Left lung (tissue), 10 donors: ENCODE data around the gene SLC27A1. TPM values are rescaled to one million over a fixed set of nuclear protein-coding genes. Genes with fewer than 3 reads are reported as not detected.
"Not testable (repeated sequence)": the region's sequence is repeated elsewhere in the genome, so short reads cannot be mapped to it uniquely, and the experiment has no call there.

Source experiments
- ATAC-seq: fragments of 200-7000 bp; cut with Tn5 transposase; one replicate; pipeline ENCODE4 v1.9.1; 2020; ENCODE audit warnings: moderate library complexity
- DNase-seq, 4 donors: peaks; one replicate each; pipeline ENCODE4 v3.0.0-alpha.2; 2013 to 2020
- H3K27ac ChIP-seq, 2 donors: fragments of 200-600 bp; sonication (generic) in 1 of 2; one replicate each; pipeline versions ENCODE4 v1.5.0 to v1.8.0; 2020 to 2021
- H3K27me3 ChIP-seq, 2 donors: fragments of 200-600 bp; sonication (generic) in 1 of 2; one replicate each; pipeline versions ENCODE4 v1.5.0 to v1.8.0; 2020 to 2021
- H3K36me3 ChIP-seq, 2 donors: fragments of 200-600 bp; sonication (generic) in 1 of 2; one replicate each; pipeline versions ENCODE4 v1.5.0 to v1.8.0; 2020 to 2021
- H3K4me1 ChIP-seq, 2 donors: fragments of 200-600 bp; one replicate each; pipeline ENCODE4 v1.8.0; 2021
- H3K4me3 ChIP-seq, 2 donors: fragments of 200-600 bp; sonication (generic) in 1 of 2; one replicate each; pipeline versions ENCODE4 v1.5.0 to v1.8.0; 2020 to 2021; ENCODE audit warnings: mild to moderate bottlenecking in 1 of 2
- H3K9me3 ChIP-seq, 2 donors: fragments of 200-600 bp; sonication (generic) in 1 of 2; one replicate each; pipeline versions ENCODE4 v1.5.0 to v1.8.0; 2020 to 2021
- intact Hi-C, 2 donors: fragments of 100-400 bp; cut with DNase I; formaldehyde crosslinking; loops; one replicate each; pipeline versions ENCODE4 v1.11.2 to v1.14.2; 2022
- polyA plus RNA-seq, 6 donors: library from polyadenylated mRNA; unstranded; fragments of 120-200 nt; gene quantifications; one replicate each; pipeline ENCODE4 v1.2.1, GENCODE V29; 2013; ENCODE audit not compliant: insufficient read length in 6 of 6
- total RNA-seq, 2 donors: library from RNA; stranded (reverse); fragmentation: NEBNext Ultra II Directional; extraction: Animal tissue kit (Norgen Biotek cat#: 25700); gene quantifications; one replicate each; pipeline ENCODE4 v1.2.1, GENCODE V29; 2021
- TF ChIP-seq, protein P1 (sequence below), 2 donors: fragments of 200-600 bp; sonication (generic) in 1 of 2; IDR thresholded peaks; one replicate each; pipeline versions ENCODE4 v1.5.0 to v1.8.0; 2021; ENCODE audit warnings: antibody characterized with exemption in 2 of 2
- donor health status: DM: no; HTN: yes; CAD: no.
- donor health status: DM: no; HTN: no; CAD: no.

SLC27A1 gene
- total and polyA plus RNA-seq, 8 donors: 16.9 to 28.1 (median 24.1) TPM

DNA sequence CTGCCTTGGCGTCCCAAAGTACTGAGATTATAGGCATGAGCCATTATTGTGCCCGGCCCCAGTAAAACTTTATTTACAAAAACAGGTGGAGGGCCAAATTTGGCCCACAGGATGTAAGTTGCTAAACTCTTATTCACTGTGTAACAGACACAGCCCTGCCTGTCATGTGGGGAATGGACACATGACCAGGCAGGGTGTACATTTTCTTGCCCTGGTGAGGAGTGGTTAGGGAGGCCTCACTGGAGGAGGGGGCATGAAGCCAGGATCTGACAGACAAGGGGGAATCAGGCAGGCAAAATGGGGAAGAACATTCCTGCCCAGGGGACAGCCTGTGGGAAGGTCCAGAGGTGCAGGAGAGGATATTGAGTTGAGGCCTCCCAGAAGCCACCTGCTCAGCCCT lies 33.7 kb downstream of the SLC27A1 start:
- TF ChIP-seq, protein P1, sequence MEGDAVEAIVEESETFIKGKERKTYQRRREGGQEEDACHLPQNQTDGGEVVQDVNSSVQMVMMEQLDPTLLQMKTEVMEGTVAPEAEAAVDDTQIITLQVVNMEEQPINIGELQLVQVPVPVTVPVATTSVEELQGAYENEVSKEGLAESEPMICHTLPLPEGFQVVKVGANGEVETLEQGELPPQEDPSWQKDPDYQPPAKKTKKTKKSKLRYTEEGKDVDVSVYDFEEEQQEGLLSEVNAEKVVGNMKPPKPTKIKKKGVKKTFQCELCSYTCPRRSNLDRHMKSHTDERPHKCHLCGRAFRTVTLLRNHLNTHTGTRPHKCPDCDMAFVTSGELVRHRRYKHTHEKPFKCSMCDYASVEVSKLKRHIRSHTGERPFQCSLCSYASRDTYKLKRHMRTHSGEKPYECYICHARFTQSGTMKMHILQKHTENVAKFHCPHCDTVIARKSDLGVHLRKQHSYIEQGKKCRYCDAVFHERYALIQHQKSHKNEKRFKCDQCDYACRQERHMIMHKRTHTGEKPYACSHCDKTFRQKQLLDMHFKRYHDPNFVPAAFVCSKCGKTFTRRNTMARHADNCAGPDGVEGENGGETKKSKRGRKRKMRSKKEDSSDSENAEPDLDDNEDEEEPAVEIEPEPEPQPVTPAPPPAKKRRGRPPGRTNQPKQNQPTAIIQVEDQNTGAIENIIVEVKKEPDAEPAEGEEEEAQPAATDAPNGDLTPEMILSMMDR (IDR thresholded peaks at IDR 0.05): no peak
- intact Hi-C loops: no loop called here
- Histone ChIP-seq H3K36me3 (peaks cover 0 to 27% of the 10 kb centered on the region in 2 donors), H3K4me1 (peaks cover 16 to 56% of the 10 kb centered on the region in 2 donors), H3K9me3 (no peaks in the 10 kb centered on the region), H3K27ac (no peak overlapping the region), H3K4me3 (no peak overlapping the region), H3K27me3 (no peaks in the 10 kb centered on the region)
- no peak for DNase-seq
- no peak for ATAC-seq

- Histone ChIP-seq H3K9me3 (no peaks in the 10 kb centered on the region), H3K27ac (no peak overlapping the region), H3K36me3 (peaks cover 0 to 27% of the 10 kb centered on the region in 2 donors), H3K4me3 (no peak overlapping the region), H3K4me1 (peaks cover 11 to 56% of the 10 kb centered on the region in 2 donors), H3K27me3 (no peaks in the 10 kb centered on the region)
- no peak for ATAC-seq
- TF ChIP-seq, protein P1 (IDR thresholded peaks at IDR 0.05): no peak
- intact Hi-C loops: no loop called here
- no peak for DNase-seq
Measured at GRCh38 chr19:17504456-17504855, 34.1 kb downstream of the SLC27A1 start.

DNA sequence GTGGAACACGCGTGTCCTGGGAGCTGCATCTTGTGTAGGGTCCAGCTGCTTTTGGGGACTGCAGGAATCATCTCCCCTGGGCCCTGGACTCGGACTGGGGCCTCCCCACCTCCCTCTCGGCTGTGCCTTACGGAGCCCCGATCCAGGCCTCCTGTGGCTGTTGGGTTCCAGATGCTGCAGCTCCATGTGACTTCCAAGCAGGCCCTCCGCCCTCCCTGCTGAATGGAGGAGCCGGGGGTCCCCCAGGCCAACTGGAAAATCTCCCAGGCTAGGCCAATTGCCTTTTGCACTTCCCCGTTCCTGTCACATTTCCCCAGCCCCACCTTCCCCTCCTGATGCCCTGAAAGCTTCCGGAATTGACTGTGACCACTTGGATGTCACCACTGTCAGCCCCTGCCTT lies 34.9 kb downstream of the SLC27A1 start:
- intact Hi-C loops: no loop called here
- Histone ChIP-seq H3K4me3 (no peak overlapping the region), H3K27ac (no peak overlapping the region), H3K4me1 (peaks cover 10 to 56% of the 10 kb centered on the region in 2 donors), H3K9me3 (no peaks in the 10 kb centered on the region), H3K27me3 (no peaks in the 10 kb centered on the region), H3K36me3 (peaks cover 0 to 27% of the 10 kb centered on the region in 2 donors)
- ATAC-seq: no peak
- DNase-seq: no peak
- TF ChIP-seq, protein P1 (IDR thresholded peaks at IDR 0.05): no peak

DNA sequence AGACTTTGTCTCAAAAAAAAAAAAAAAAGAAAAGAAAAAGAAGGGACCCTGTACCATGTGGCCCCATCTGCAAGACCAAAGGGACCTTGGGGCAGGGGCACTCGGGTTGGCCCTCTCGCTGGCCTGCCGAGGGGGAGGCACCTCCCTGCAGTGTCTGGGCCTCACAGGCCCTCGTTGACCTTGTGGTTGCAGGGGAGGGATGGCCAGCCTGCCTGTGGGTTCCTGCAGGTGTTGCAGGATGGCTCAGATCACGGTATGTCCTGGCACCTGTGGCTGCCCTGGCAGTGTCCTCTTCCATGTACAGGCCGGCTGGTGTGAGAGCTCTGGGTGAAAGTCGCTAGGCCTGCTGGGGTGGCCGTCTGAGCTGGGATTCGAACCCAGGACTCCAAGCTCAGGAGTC lies 36.4 kb downstream of the SLC27A1 start:
- Histone ChIP-seq H3K9me3 (no peaks in the 10 kb centered on the region), H3K4me3 (no peak overlapping the region), H3K27ac (no peak overlapping the region), H3K4me1 (peaks cover 11 to 56% of the 10 kb centered on the region in 2 donors), H3K27me3 (no peaks in the 10 kb centered on the region), H3K36me3 (peaks cover 0 to 12% of the 10 kb centered on the region in 2 donors)
- DNase-seq (no peak), ATAC-seq (no peak)
- intact Hi-C loops: no loop called here
- TF ChIP-seq, protein P1 (IDR thresholded peaks at IDR 0.05): no peak

DNA sequence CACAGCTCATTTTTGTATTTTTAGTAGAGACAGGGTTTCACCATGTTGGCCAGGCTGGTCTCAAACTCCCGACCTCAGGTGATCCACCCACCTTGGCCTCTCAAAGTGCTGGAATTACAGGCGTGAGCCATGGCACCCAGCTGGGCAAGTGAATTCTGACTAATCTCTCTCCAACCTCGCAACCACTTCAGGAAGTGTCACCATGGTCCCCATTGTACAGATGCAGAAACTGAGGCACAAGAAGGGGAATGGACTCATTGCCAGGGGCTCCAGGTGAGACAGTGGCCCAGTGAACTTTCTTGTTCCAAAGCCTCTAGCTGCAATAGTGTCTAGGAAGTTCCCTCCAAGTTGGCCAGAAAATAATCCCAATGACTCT lies 38.2 kb downstream of the SLC27A1 start:
- ATAC-seq, DNase-seq, H3K27me3 ChIP-seq, H3K4me3 ChIP-seq, intact Hi-C loops, H3K9me3 ChIP-seq: not testable (repeated sequence)
- peaks cover 0 to 12% of the 10 kb centered on the region in 2 donors for H3K36me3 ChIP-seq
- peak overlapping the region in 1 of 2 donors; percentile 64 for H3K27ac ChIP-seq
- H3K4me1 ChIP-seq: peaks cover 11 to 69% of the 10 kb centered on the region in 2 donors
